Measurements from ENCODE around the gene ZFAND5. TPM values are rescaled to one million over a fixed set of nuclear protein-coding genes. Genes with fewer than 3 reads are reported as not detected.

ZFAND5 gene
- total RNA-seq, 1 donor from 2014 or later = 204 TPM

DNA sequence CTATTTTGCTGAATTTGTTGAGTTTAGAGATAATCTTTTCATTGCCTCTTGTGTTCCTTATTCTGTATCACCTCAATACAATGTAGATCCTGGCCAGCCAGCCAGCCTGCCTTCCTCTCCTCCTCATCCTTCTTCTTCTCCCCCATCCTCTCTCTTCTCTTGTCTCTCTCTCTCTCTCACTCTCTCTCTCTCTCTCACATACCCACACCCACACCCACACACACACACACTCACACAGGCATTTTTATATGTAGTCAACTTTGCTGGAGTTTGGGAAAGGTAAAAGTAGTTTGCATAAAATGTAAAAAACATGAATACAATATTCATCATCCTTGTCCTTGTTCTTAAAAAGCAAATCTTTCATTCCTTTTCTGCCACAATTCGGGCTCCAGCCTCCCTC lies 60.5 kb downstream of the ZFAND5 start:
- DNase-seq (no peak), ATAC-seq (no peak)
- intact Hi-C loops (cut with DNase I) = loop anchor here (10.0 kb wide), 1 partner anchor 60 kb away; the partner anchor contains the start of gene ZFAND5
- Histone ChIP-seq H3K4me1 (peaks cover 21% of the 10 kb centered on the region), H3K9me3 (no peaks in the 10 kb centered on the region), H3K36me3 (no peaks in the 10 kb centered on the region), H3K4me3 (peak overlapping the region; percentile 43), H3K27ac (peak overlapping the region; percentile 93), H3K27me3 (no peaks in the 10 kb centered on the region)
- TF ChIP-seq, protein P1, sequence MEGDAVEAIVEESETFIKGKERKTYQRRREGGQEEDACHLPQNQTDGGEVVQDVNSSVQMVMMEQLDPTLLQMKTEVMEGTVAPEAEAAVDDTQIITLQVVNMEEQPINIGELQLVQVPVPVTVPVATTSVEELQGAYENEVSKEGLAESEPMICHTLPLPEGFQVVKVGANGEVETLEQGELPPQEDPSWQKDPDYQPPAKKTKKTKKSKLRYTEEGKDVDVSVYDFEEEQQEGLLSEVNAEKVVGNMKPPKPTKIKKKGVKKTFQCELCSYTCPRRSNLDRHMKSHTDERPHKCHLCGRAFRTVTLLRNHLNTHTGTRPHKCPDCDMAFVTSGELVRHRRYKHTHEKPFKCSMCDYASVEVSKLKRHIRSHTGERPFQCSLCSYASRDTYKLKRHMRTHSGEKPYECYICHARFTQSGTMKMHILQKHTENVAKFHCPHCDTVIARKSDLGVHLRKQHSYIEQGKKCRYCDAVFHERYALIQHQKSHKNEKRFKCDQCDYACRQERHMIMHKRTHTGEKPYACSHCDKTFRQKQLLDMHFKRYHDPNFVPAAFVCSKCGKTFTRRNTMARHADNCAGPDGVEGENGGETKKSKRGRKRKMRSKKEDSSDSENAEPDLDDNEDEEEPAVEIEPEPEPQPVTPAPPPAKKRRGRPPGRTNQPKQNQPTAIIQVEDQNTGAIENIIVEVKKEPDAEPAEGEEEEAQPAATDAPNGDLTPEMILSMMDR (IDR thresholded peaks at IDR 0.05) = no peak

Other genes starting within 250 kb of the ZFAND5 start
- 0.20 TPM for gene GDA, start 215.8 kb downstream of the ZFAND5 start, total RNA-seq
- not detected for gene TMC1, start 156.4 kb upstream of the ZFAND5 start, total RNA-seq

Data from upper lobe of right lung (tissue), 1 donor.